H9 (cell line): ENCODE data around the gene PXK. TPM values are rescaled to one million over a fixed set of nuclear protein-coding genes. Genes with fewer than 3 reads are reported as not detected.

Source experiments
- DNase-seq: peaks from one replicate; pipeline ENCODE4 v3.0.0-alpha.2; 2017
- H2AFZ ChIP-seq: one replicate; pipeline ENCODE4 v1.6.1; 2013; ENCODE audit warnings: mild to moderate bottlenecking, low read length, control low read depth, moderate library complexity
- H2AK5ac ChIP-seq: 2 replicates; pipeline ENCODE4 v1.6.1; 2013; ENCODE audit warnings: low read length, control low read depth, mixed read lengths; ENCODE audit not compliant: insufficient read length
- H2BK120ac ChIP-seq: one replicate; pipeline ENCODE4 v1.6.1; 2013; ENCODE audit warnings: low read depth, mild to moderate bottlenecking, low read length, control low read depth, inconsistent platforms; ENCODE audit not compliant: poor library complexity, severe bottlenecking
- H2BK12ac ChIP-seq: 2 replicates; pipeline ENCODE4 v1.6.1; 2013; ENCODE audit warnings: low read length, control low read depth, mixed read lengths, low read depth; ENCODE audit not compliant: insufficient read length
- H2BK15ac ChIP-seq: 2 replicates; pipeline ENCODE4 v1.6.1; 2013; ENCODE audit warnings: low read depth, low read length, control low read depth
- H2BK20ac ChIP-seq: one replicate; pipeline ENCODE4 v1.6.1; 2013; ENCODE audit warnings: low read depth, mild to moderate bottlenecking, low read length, control low read depth, inconsistent platforms; ENCODE audit not compliant: poor library complexity, severe bottlenecking
- H2BK5ac ChIP-seq: 2 replicates; pipeline ENCODE4 v1.6.1; 2013; ENCODE audit warnings: low read length, control low read depth, mixed read lengths; ENCODE audit not compliant: insufficient read length
- H3K14ac ChIP-seq: 2 replicates; pipeline ENCODE4 v1.6.1; 2013; ENCODE audit warnings: low read length, control low read depth; ENCODE audit not compliant: insufficient read depth
- H3K18ac ChIP-seq: 2 replicates; pipeline ENCODE4 v1.6.1; 2013; ENCODE audit warnings: low read depth, mild to moderate bottlenecking, mixed read lengths, low read length, control low read depth; ENCODE audit not compliant: insufficient read length
- H3K23ac ChIP-seq: 2 replicates; pipeline ENCODE4 v1.6.1; 2013; ENCODE audit warnings: low read length, control low read depth, mixed read lengths, low read depth; ENCODE audit not compliant: insufficient read length
- H3K23me2 ChIP-seq: 2 replicates; pipeline ENCODE4 v1.6.1; 2013; ENCODE audit warnings: low read depth, mild to moderate bottlenecking, mixed read lengths, low read length, control low read depth; ENCODE audit not compliant: insufficient read length, poor library complexity, severe bottlenecking
- H3K27ac ChIP-seq: 2 replicates; pipeline ENCODE4 v1.5.1; 2013; ENCODE audit warnings: low read length, control low read depth, mixed read lengths, low read depth; ENCODE audit not compliant: insufficient read length
- H3K27me3 ChIP-seq: 2 replicates; pipeline ENCODE4 v1.6.1; 2013; ENCODE audit warnings: low read length, control low read depth, inconsistent platforms; ENCODE audit not compliant: insufficient read depth
- H3K4ac ChIP-seq: 2 replicates; pipeline ENCODE4 v1.6.1; 2013; ENCODE audit warnings: low read depth, mild to moderate bottlenecking, control low read depth, inconsistent platforms, low read length, moderate library complexity
- H3K4me1 ChIP-seq: 2 replicates; pipeline ENCODE4 v1.6.1; 2013; ENCODE audit warnings: low read length, control low read depth, inconsistent platforms; ENCODE audit not compliant: insufficient read depth
- H3K4me2 ChIP-seq: 2 replicates; pipeline ENCODE4 v1.6.1; 2013; ENCODE audit warnings: low read length, control low read depth, mixed read lengths; ENCODE audit not compliant: insufficient read length, insufficient read depth
- H3K56ac ChIP-seq: 2 replicates; pipeline ENCODE4 v1.6.1; 2013; ENCODE audit warnings: low read depth, mild to moderate bottlenecking, mixed read lengths, low read length, control low read depth; ENCODE audit not compliant: insufficient read length
- H3K79me1 ChIP-seq: 2 replicates; pipeline ENCODE4 v1.6.1; 2013; ENCODE audit warnings: low read depth, mild to moderate bottlenecking, moderate library complexity, low read length, control low read depth, inconsistent platforms; ENCODE audit not compliant: insufficient read depth, poor library complexity, severe bottlenecking
- H3K79me2 ChIP-seq: 2 replicates; pipeline ENCODE4 v1.6.1; 2013; ENCODE audit warnings: low read length, control low read depth, inconsistent platforms; ENCODE audit not compliant: insufficient read depth
- H3K9ac ChIP-seq: 2 replicates; pipeline ENCODE4 v1.6.1; 2013; ENCODE audit warnings: low read length, control low read depth, mixed read lengths; ENCODE audit not compliant: insufficient read length; ENCODE audit errors: extremely low read depth
- H3K9me3 ChIP-seq: one replicate; pipeline ENCODE4 v1.6.1; 2013; ENCODE audit warnings: low read depth, low read length, inconsistent platforms; ENCODE audit not compliant: control insufficient read depth
- H3T11ph ChIP-seq: one replicate; pipeline ENCODE4 v1.6.1; 2013; ENCODE audit warnings: mild to moderate bottlenecking, low read length, control low read depth, inconsistent platforms
- H4K20me1 ChIP-seq: one replicate; pipeline ENCODE4 v1.6.1; 2013; ENCODE audit not compliant: control insufficient read depth, insufficient read length, insufficient read depth
- H4K5ac ChIP-seq: 2 replicates; pipeline ENCODE4 v1.6.1; 2013; ENCODE audit warnings: low read depth, mild to moderate bottlenecking, mixed read lengths, low read length, control low read depth; ENCODE audit not compliant: insufficient read length
- H4K8ac ChIP-seq: replicated peaks from 2 replicates; pipeline ENCODE4 v1.6.1; 2013; ENCODE audit warnings: low read length, control low read depth, mixed read lengths, low read depth; ENCODE audit not compliant: insufficient read length
- H4K91ac ChIP-seq: 2 replicates; pipeline ENCODE4 v1.6.1; 2013; ENCODE audit warnings: low read depth, mild to moderate bottlenecking, moderate library complexity, mixed read lengths, low read length, control low read depth; ENCODE audit not compliant: insufficient read length
- H3K27ac Mint-ChIP-seq, 3 experiments: 2 replicates in 2 of 3; 3 replicates in 1 of 3; pipeline ENCODE4 v1.8.0; 2020 to 2021; ENCODE audit warnings: mixed read lengths in 3 of 3, mild to moderate bottlenecking in 1 of 3, moderate library complexity in 1 of 3
- H3K27me3 Mint-ChIP-seq: 2 replicates; pipeline ENCODE4 v1.8.0; 2021; ENCODE audit warnings: low read depth, mild to moderate bottlenecking, moderate library complexity, mixed read lengths
- H3K36me3 Mint-ChIP-seq, 3 experiments: 2 replicates in 2 of 3; 3 replicates in 1 of 3; pipeline ENCODE4 v1.8.0; 2020 to 2021; ENCODE audit warnings: low read depth in 3 of 3, mixed read lengths in 3 of 3; ENCODE audit not compliant: insufficient read depth in 1 of 3
- H3K4me1 Mint-ChIP-seq, 2 experiments: 2 replicates each; pipeline ENCODE4 v1.8.0; 2020; ENCODE audit warnings: mixed read lengths in 2 of 2
- H3K4me3 Mint-ChIP-seq, 2 experiments: 2 replicates in 1 of 2; 3 replicates in 1 of 2; pipeline ENCODE4 v1.8.0; 2020 to 2021; ENCODE audit warnings: mild to moderate bottlenecking in 2 of 2, mixed read lengths in 2 of 2, moderate library complexity in 1 of 2
- H3K9me3 Mint-ChIP-seq, 2 experiments: 2 replicates in 1 of 2; 3 replicates in 1 of 2; pipeline ENCODE4 v1.8.0; 2020; ENCODE audit warnings: mild to moderate bottlenecking in 2 of 2, mixed read lengths in 2 of 2, moderate library complexity in 1 of 2
- WGBS: extraction: QIAGEN DNeasy Blood & Tissue Kit; methylation state at CpG from one replicate; pipeline ENCODE4 v1.1.7; 2013; ENCODE audit warnings: missing lambda C conversion rate, low lambda C conversion rate, mixed read lengths; ENCODE audit not compliant: insufficient read length; ENCODE audit errors: extremely low coverage; 5-methylcytosine and 5-hydroxymethylcytosine counted together
- total RNA-seq: library from RNA; stranded (reverse); gene quantifications from 2 replicates; pipeline ENCODE4 v1.2.1, GENCODE V29; 2021
- TF ChIP-seq, protein P1 (sequence below): fragments of 200-600 bp; sonication (generic); conservative IDR thresholded peaks from 3 replicates; pipeline ENCODE4 v1.8.0; 2021; ENCODE audit warnings: antibody characterized with exemption, mild to moderate bottlenecking

Gene PXK
- total RNA-seq, 1 experiment from 2014 or later = 3.3 TPM

DNA sequence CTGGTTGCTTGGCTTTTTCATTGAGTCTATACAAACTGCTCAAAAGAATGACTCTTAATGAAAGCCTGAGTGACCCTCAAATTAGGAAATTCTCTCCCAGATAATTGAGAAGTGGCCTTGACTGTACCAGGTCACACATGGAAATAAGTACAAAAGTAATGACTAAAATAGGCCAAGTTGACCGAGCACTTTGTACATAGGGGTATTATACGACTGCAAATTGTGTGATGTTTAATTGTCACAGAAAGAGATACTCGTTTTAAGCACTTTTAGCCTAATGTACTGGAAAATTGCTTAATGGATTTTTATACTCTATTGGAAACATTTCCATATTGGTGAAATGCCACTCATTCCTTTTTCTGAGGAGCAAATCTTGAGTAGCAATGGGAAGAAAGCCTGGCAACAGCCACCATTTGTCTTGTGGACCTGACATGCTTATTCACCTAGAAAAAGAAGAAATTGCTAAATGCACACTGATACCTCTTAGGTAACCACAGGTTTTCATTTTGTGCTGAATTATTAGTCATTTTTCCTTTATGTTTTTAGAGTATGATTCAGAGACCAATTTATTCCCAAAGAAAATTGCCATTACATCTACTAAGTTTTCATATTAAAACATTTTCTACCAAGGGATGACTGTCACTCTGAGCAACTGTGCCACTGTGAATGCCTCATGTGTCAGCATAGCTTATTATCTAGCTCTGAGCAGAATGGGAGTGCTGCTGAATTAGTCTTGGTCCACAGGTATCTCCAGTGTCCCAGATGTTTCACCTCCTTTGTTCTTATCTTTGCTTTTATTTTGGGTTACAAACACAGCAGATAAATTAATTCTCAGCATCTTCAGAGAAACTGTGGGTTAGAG lies 8.9 kb upstream of the PXK start:
- Mint-ChIP-seq H3K36me3 (peaks cover 0 to 18% (median 11%) of the 10 kb centered on the region in 3 experiments; a peak in 3 of 7 replicates), H3K9me3 (no peaks in the 10 kb centered on the region), H3K27ac (no peak overlapping the region), H3K4me3 (no peak overlapping the region), H3K4me1 (peaks cover 22 to 32% of the 10 kb centered on the region in 2 experiments), H3K27me3 (no peaks in the 10 kb centered on the region; the same call in 1 of the 2 replicates)
- Histone ChIP-seq H3K23me2 (no peaks in the 10 kb centered on the region), H3K4me1 (peaks cover 7% of the 10 kb centered on the region; the same call in 1 of the 2 replicates), H3K56ac (no peak overlapping the region), H3K79me1 (no peaks in the 10 kb centered on the region), H2BK20ac (no peak overlapping the region), H3K4ac (no peak overlapping the region), H3K27ac (no peak overlapping the region), H2AK5ac (no peak overlapping the region), H2AFZ (no peak overlapping the region), H4K8ac (no peak overlapping the region), H2BK15ac (no peak overlapping the region), H4K20me1 (no peaks in the 10 kb centered on the region), H3K27me3 (no peaks in the 10 kb centered on the region), H3K14ac (no peak overlapping the region), H3K18ac (no peak overlapping the region), H2BK120ac (no peak overlapping the region), H3K9ac (no peak overlapping the region), H4K91ac (no peak overlapping the region), H4K5ac (no peak overlapping the region), H3T11ph (no peak overlapping the region), H3K23ac (no peak overlapping the region), H2BK5ac (no peak overlapping the region), H3K79me2 (no peaks in the 10 kb centered on the region), H2BK12ac (no peak overlapping the region), H3K4me2 (no peak overlapping the region), H3K9me3 (no peaks in the 10 kb centered on the region)
- no CpG with 5 or more reads among the region's 3 CpGs for WGBS
- DNase-seq = no peak
- TF ChIP-seq, protein P1, sequence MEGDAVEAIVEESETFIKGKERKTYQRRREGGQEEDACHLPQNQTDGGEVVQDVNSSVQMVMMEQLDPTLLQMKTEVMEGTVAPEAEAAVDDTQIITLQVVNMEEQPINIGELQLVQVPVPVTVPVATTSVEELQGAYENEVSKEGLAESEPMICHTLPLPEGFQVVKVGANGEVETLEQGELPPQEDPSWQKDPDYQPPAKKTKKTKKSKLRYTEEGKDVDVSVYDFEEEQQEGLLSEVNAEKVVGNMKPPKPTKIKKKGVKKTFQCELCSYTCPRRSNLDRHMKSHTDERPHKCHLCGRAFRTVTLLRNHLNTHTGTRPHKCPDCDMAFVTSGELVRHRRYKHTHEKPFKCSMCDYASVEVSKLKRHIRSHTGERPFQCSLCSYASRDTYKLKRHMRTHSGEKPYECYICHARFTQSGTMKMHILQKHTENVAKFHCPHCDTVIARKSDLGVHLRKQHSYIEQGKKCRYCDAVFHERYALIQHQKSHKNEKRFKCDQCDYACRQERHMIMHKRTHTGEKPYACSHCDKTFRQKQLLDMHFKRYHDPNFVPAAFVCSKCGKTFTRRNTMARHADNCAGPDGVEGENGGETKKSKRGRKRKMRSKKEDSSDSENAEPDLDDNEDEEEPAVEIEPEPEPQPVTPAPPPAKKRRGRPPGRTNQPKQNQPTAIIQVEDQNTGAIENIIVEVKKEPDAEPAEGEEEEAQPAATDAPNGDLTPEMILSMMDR = no peak
